ENCODE results near the gene NFATC1.
A peak's percentile ranks its signal among the peaks of the same experiment; 100 is the strongest.
"Not testable (repeated sequence)": the region's sequence is repeated elsewhere in the genome, so short reads cannot be mapped to it uniquely, and the experiment has no call there.

Gene NFATC1

GRCh38 chr18:79481046-79481790 lies 85.5 kb downstream of the NFATC1 start:
- H3K4me3 ChIP-seq (ENCODE audit: low read depth, low read length) = no peak overlapping the region
- no peak for DNase-seq (ENCODE audit: low read depth)

GRCh38 chr18:79483393-79483792 lies 87.7 kb downstream of the NFATC1 start:
- DNase-seq (ENCODE audit: low read depth) = not testable (repeated sequence)

GRCh38 chr18:79483971-79484491 lies 88.3 kb downstream of the NFATC1 start:
- H3K4me3 ChIP-seq (ENCODE audit: low read depth, low read length) = no peak overlapping the region
- no peak for DNase-seq (ENCODE audit: low read depth)

More at GRCh38 chr18:79483393-79483792, 87.7 kb downstream of the NFATC1 start:
- not testable (repeated sequence) for H3K4me3 ChIP-seq (ENCODE audit: low read depth, low read length)

GRCh38 chr18:79484661-79485621 lies 89.2 kb downstream of the NFATC1 start:
- peak; percentile 95 for DNase-seq (ENCODE audit: low read depth)
- H3K4me3 ChIP-seq (ENCODE audit: low read depth, low read length) = peak overlapping the region; percentile 34

- DNase-seq (ENCODE audit: low read depth) = peak; percentile 85
- peak overlapping the region; percentile 34 for H3K4me3 ChIP-seq (ENCODE audit: low read depth, low read length)
Observed at GRCh38 chr18:79485788-79486355, 90.1 kb downstream of the NFATC1 start.

- no peak for DNase-seq (ENCODE audit: low read depth)
- no peak overlapping the region for H3K4me3 ChIP-seq (ENCODE audit: low read depth, low read length)
Observed at GRCh38 chr18:79486356-79487182, 90.8 kb downstream of the NFATC1 start.

GRCh38 chr18:79487183-79487800 lies 91.6 kb downstream of the NFATC1 start:
- no peak for DNase-seq (ENCODE audit: low read depth)
- H3K4me3 ChIP-seq (ENCODE audit: low read depth, low read length) = no peak overlapping the region

GRCh38 chr18:79487801-79488201 lies 92.1 kb downstream of the NFATC1 start:
- no peak for DNase-seq (ENCODE audit: low read depth)
- H3K4me3 ChIP-seq (ENCODE audit: low read depth, low read length) = no peak overlapping the region

GRCh38 chr18:79488311-79489050 lies 92.8 kb downstream of the NFATC1 start:
- no peak for DNase-seq (ENCODE audit: low read depth)
- H3K4me3 ChIP-seq (ENCODE audit: low read depth, low read length) = no peak overlapping the region

GRCh38 chr18:79489051-79489898 lies 93.5 kb downstream of the NFATC1 start:
- DNase-seq (ENCODE audit: low read depth) = no peak
- H3K4me3 ChIP-seq (ENCODE audit: low read depth, low read length) = no peak overlapping the region

GRCh38 chr18:79489899-79490625 lies 94.3 kb downstream of the NFATC1 start:
- DNase-seq (ENCODE audit: low read depth) = no peak
- no peak overlapping the region for H3K4me3 ChIP-seq (ENCODE audit: low read depth, low read length)

- H3K4me3 ChIP-seq (ENCODE audit: low read depth, low read length) = no peak overlapping the region
- DNase-seq (ENCODE audit: low read depth) = no peak
Observed at GRCh38 chr18:79490626-79491041, 94.9 kb downstream of the NFATC1 start.

- H3K4me3 ChIP-seq (ENCODE audit: low read depth, low read length) = no peak overlapping the region
- DNase-seq (ENCODE audit: low read depth) = no peak
Observed at GRCh38 chr18:79491081-79491551, 95.4 kb downstream of the NFATC1 start.

- no peak for DNase-seq (ENCODE audit: low read depth)
- H3K4me3 ChIP-seq (ENCODE audit: low read depth, low read length) = no peak overlapping the region
Observed at GRCh38 chr18:79493211-79493800, 97.6 kb downstream of the NFATC1 start.

GRCh38 chr18:79493801-79494211 lies 98.1 kb downstream of the NFATC1 start:
- no peak for DNase-seq (ENCODE audit: low read depth)
- H3K4me3 ChIP-seq (ENCODE audit: low read depth, low read length) = no peak overlapping the region

GRCh38 chr18:79494936-79495335 lies 99.2 kb downstream of the NFATC1 start:
- H3K4me3 ChIP-seq (ENCODE audit: low read depth, low read length) = no peak overlapping the region
- no peak for DNase-seq (ENCODE audit: low read depth)

All from skeletal muscle cell (primary cell).